Ishikawa (cell line): ENCODE measurements around the gene NUP153.

Experiments
- CEBPB ChIP-seq: IDR thresholded peaks from 2 replicates; pipeline ENCODE4 v1.6.1; 2012
- CREB1 ChIP-seq: IDR thresholded peaks from 2 replicates; pipeline ENCODE4 v1.6.1; 2012; ENCODE audit warnings: low read depth
- EGR1 ChIP-seq: IDR thresholded peaks from 2 replicates; pipeline ENCODE4 v1.6.1; 2012
- EP300 ChIP-seq: IDR thresholded peaks from 2 replicates; pipeline ENCODE4 v1.6.1; 2012; ENCODE audit warnings: borderline replicate concordance
- FOXM1 ChIP-seq: IDR thresholded peaks from 2 replicates; pipeline ENCODE4 v1.6.1; 2012; ENCODE audit warnings: low read depth, borderline replicate concordance
- MAX ChIP-seq: IDR thresholded peaks from 2 replicates; pipeline ENCODE4 v1.6.1; 2012
- NFIC ChIP-seq: IDR thresholded peaks from 2 replicates; pipeline ENCODE4 v1.6.1; 2012
- RAD21 ChIP-seq: IDR thresholded peaks from 2 replicates; pipeline ENCODE4 v1.6.1; 2012; ENCODE audit warnings: low read depth
- TAF1 ChIP-seq: IDR thresholded peaks from 2 replicates; pipeline ENCODE4 v1.6.1; 2012; ENCODE audit warnings: low read depth, mild to moderate bottlenecking
- TCF12 ChIP-seq: IDR thresholded peaks from 2 replicates; pipeline ENCODE4 v1.6.1; 2012; ENCODE audit warnings: low read depth
- TEAD4 ChIP-seq: IDR thresholded peaks from 2 replicates; pipeline ENCODE4 v1.6.1; 2012
- YY1 ChIP-seq: IDR thresholded peaks from 2 replicates; pipeline ENCODE4 v1.6.1; 2012; ENCODE audit warnings: low read depth
- ZBTB7A ChIP-seq: IDR thresholded peaks from 2 replicates; pipeline ENCODE4 v1.6.1; 2012; ENCODE audit warnings: low read depth
- TF ChIP-seq, protein P1 (sequence below): IDR thresholded peaks from 2 replicates; pipeline ENCODE4 v1.6.1; 2012; ENCODE audit warnings: low read depth, mild to moderate bottlenecking
- TF ChIP-seq, protein P2 (sequence below): IDR thresholded peaks from 2 replicates; pipeline ENCODE4 v1.6.1; 2012

NUP153 gene

DNA sequence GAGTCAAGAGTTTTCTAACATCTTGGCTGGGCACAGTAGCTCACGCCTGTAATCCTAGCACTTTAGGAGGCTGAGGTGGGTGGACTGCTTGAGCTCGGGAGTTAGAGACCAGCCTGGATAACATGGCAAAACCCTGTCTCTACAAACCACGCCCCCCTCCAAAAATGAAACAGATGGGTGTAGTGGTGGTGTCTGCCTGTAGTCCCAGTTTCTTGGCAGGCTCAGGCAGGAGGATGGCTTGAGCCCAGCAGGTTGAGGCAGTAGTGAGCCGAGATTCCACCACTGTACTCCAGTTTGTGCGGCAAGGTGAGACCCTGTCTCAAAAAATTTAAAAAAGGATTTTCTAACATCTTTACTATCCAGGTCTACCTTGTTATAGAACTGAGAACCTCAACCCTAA lies 84.6 kb downstream of the NUP153 start:
- TF ChIP-seq, protein P1, sequence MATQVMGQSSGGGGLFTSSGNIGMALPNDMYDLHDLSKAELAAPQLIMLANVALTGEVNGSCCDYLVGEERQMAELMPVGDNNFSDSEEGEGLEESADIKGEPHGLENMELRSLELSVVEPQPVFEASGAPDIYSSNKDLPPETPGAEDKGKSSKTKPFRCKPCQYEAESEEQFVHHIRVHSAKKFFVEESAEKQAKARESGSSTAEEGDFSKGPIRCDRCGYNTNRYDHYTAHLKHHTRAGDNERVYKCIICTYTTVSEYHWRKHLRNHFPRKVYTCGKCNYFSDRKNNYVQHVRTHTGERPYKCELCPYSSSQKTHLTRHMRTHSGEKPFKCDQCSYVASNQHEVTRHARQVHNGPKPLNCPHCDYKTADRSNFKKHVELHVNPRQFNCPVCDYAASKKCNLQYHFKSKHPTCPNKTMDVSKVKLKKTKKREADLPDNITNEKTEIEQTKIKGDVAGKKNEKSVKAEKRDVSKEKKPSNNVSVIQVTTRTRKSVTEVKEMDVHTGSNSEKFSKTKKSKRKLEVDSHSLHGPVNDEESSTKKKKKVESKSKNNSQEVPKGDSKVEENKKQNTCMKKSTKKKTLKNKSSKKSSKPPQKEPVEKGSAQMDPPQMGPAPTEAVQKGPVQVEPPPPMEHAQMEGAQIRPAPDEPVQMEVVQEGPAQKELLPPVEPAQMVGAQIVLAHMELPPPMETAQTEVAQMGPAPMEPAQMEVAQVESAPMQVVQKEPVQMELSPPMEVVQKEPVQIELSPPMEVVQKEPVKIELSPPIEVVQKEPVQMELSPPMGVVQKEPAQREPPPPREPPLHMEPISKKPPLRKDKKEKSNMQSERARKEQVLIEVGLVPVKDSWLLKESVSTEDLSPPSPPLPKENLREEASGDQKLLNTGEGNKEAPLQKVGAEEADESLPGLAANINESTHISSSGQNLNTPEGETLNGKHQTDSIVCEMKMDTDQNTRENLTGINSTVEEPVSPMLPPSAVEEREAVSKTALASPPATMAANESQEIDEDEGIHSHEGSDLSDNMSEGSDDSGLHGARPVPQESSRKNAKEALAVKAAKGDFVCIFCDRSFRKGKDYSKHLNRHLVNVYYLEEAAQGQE: no peak
- TF ChIP-seq MAX (no peak), YY1 (no peak), CEBPB (no peak), RAD21 (no peak), TCF12 (no peak), TEAD4 (no peak), FOXM1 (no peak), NFIC (no peak), TAF1 (no peak), CREB1 (no peak), EGR1 (no peak), ZBTB7A (no peak)
- TF ChIP-seq, protein P2, sequence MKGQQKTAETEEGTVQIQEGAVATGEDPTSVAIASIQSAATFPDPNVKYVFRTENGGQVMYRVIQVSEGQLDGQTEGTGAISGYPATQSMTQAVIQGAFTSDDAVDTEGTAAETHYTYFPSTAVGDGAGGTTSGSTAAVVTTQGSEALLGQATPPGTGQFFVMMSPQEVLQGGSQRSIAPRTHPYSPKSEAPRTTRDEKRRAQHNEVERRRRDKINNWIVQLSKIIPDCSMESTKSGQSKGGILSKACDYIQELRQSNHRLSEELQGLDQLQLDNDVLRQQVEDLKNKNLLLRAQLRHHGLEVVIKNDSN: no peak

- no peak for TF ChIP-seq TAF1
- no peak for TF ChIP-seq TEAD4
- no peak for TF ChIP-seq EGR1
- TF ChIP-seq RAD21: no peak
- TF ChIP-seq ZBTB7A: no peak
- TF ChIP-seq, protein P2: no peak
- TF ChIP-seq MAX: no peak
- no peak for TF ChIP-seq TCF12
- TF ChIP-seq, protein P1: no peak
Measured at GRCh38 chr6:17621003-17621402, 85.7 kb downstream of the NUP153 start.

- TF ChIP-seq TCF12 (no peak), FOXM1 (no peak), MAX (no peak)
Measured at GRCh38 chr6:17615794-17616193, 90.9 kb downstream of the NUP153 start.

DNA sequence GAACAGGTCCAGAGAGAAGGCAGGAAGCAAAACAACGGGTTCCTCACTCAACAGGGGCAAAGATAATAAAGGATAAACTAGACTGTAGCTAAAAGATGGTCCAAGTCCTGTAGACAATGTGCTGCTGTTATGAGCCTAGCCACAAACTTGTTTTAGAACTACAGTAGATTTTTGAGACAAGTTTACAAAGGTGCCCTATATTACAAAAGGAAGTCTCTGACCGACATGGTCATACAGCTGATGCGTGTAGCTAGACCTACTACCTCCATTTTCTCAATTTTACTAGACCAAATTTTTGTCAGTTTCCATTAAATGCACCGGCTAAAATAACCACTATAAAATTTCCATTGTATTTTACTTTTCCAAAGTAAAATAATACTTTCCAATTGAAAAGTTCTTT lies 94.7 kb downstream of the NUP153 start:
- TF ChIP-seq ZBTB7A (no peak), EGR1 (no peak), NFIC (no peak), MAX (no peak), FOXM1 (no peak), TAF1 (no peak), CREB1 (no peak), RAD21 (no peak), YY1 (no peak), TEAD4 (no peak), TCF12 (no peak), EP300 (no peak), CEBPB (no peak)
- TF ChIP-seq, protein P1: no peak
- TF ChIP-seq, protein P2: no peak
